WERI-Rb-1 (cell line): ENCODE measurements around the gene FNIP1.

Experiments
- DNase-seq: peaks from one replicate; pipeline ENCODE4 v3.0.0-alpha.2; 2020
- H3K27ac ChIP-seq: fragments of 250-450 bp; sonication (Bioruptor Pico); 2 replicates; pipeline ENCODE4 v1.5.1; 2020; ENCODE audit warnings: mild to moderate bottlenecking, moderate library complexity
- H3K27me3 ChIP-seq: fragments of 250-450 bp; sonication (Bioruptor Pico); 2 replicates; pipeline ENCODE4 v1.5.1; 2021; ENCODE audit warnings: mild to moderate bottlenecking, low read depth, moderate library complexity; ENCODE audit not compliant: insufficient read depth, severe bottlenecking
- H3K36me3 ChIP-seq: fragments of 250-450 bp; sonication (Bioruptor Pico); 2 replicates; pipeline ENCODE4 v1.5.1; 2020; ENCODE audit warnings: mild to moderate bottlenecking, moderate library complexity
- H3K4me3 ChIP-seq: 2 replicates; pipeline ENCODE4 v1.5.1; 2011; ENCODE audit warnings: low read depth, mild to moderate bottlenecking, control low read depth, low read length
- H3K9me3 ChIP-seq: fragments of 250-450 bp; sonication (Bioruptor Pico); 2 replicates; pipeline ENCODE4 v1.5.1; 2021; ENCODE audit warnings: mild to moderate bottlenecking, moderate library complexity; ENCODE audit not compliant: severe bottlenecking
- CTCF ChIP-seq: IDR thresholded peaks from 2 replicates; pipeline ENCODE4 v1.5.1; 2011; ENCODE audit warnings: low read depth, mild to moderate bottlenecking, control low read depth, inconsistent platforms, low read length

Gene FNIP1

GRCh38 chr5:131757830-131758519 is 38.8 kb downstream of the FNIP1 start:
- no peaks in the 10 kb centered on the region for H3K27me3 ChIP-seq
- DNase-seq = no peak
- no peak overlapping the region for H3K27ac ChIP-seq
- no peak for TF ChIP-seq CTCF
- H3K4me3 ChIP-seq = no peak overlapping the region
- no peaks in the 10 kb centered on the region for H3K9me3 ChIP-seq
- no peaks in the 10 kb centered on the region for H3K36me3 ChIP-seq

- no peak for TF ChIP-seq CTCF
- Histone ChIP-seq H3K27ac (no peak overlapping the region), H3K9me3 (no peaks in the 10 kb centered on the region), H3K27me3 (no peaks in the 10 kb centered on the region), H3K4me3 (no peak overlapping the region), H3K36me3 (no peaks in the 10 kb centered on the region)
- DNase-seq = no peak
Measured at GRCh38 chr5:131756942-131757341, 39.9 kb downstream of the FNIP1 start.

GRCh38 chr5:131754363-131754762 is 42.5 kb downstream of the FNIP1 start:
- TF ChIP-seq CTCF = no peak
- H3K27me3 ChIP-seq = no peaks in the 10 kb centered on the region
- no peaks in the 10 kb centered on the region for H3K9me3 ChIP-seq
- DNase-seq = no peak
- no peaks in the 10 kb centered on the region for H3K36me3 ChIP-seq
- H3K4me3 ChIP-seq = no peak overlapping the region
- no peak overlapping the region for H3K27ac ChIP-seq

DNA sequence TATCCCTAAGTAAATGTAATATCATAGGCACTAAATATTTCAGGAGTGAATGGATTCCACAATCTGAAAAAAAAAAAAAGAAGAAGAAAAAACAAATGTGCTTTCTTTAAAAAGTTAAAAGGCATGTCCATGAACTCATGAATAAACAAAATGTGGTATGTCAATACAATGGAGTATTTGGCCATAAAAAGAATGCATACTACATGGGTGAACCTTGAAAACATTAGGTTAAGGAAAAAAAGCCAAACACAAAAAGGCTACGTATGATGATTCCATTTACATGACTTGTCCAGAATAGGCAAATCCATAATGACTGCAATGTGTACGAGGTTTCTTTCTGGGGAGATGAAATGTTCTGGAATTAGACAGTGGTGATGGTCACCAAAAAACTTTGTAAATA is 45.3 kb downstream of the FNIP1 start:
- TF ChIP-seq CTCF = no peak
- Histone ChIP-seq H3K4me3 (no peak overlapping the region), H3K27ac (no peak overlapping the region), H3K27me3 (no peaks in the 10 kb centered on the region), H3K36me3 (0 out of 2 replicates have a peak, but pooled peaks cover 3% of the 10 kb centered on the region), H3K9me3 (no peaks in the 10 kb centered on the region)
- DNase-seq = no peak

DNA sequence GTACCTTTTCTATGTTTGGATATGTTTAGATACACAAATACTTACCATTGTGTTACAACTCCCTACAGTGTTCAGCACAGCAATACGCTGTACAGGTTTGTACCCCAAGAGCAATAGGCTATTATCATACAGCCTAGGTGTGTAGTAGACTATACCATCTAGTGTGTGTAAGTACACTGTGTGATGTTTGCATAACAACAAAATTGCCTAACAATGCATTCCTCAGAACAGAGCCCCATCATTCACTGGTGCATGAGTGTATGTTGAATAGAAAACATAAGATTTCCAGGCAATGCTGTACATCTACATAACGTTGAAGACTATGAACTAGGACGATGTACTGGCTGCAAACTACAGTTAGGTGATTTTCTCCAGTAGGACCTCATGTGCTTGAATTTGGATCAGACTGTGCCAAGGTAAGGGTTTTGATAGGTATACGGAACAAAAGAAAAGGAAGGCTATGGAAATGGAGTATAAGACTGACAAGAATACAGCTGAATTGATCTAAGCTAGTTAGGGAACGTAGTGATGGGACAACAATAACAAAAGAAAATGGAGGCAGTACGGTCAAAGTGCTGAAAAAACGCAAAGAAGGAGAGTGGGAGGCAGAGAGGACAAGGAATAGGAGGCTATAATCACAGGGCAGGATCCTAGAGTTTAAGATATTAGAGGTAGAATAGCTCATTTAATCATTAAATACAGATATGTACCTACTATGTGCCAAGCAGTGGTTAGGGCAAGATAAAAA is 46.9 kb downstream of the FNIP1 start:
- no peak for TF ChIP-seq CTCF
- 0 out of 2 replicates have a peak, but pooled peaks cover 3% of the 10 kb centered on the region for H3K36me3 ChIP-seq
- no peaks in the 10 kb centered on the region for H3K9me3 ChIP-seq
- no peak for DNase-seq
- no peak overlapping the region for H3K4me3 ChIP-seq
- H3K27ac ChIP-seq = no peak overlapping the region
- no peaks in the 10 kb centered on the region for H3K27me3 ChIP-seq

DNA sequence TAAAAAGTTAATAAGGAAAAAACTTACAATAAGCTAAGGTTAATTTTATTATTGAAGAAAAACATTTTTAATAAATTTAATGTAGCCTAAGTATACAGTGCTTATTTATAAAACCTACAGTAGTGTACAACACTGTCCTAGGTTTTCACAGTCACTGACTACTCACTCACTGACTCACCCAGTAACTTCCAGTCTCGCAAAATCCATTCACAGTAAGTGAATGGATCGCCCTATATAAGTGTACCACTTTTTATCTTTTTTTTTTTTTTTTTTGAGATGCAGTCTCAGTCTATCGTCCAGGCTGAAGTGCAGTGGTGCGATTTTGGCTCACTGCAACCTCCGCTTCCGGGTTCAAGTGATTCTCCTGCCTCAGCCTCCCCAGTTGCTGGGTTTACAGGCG is 47.7 kb downstream of the FNIP1 start:
- Histone ChIP-seq H3K9me3 (no peaks in the 10 kb centered on the region), H3K27ac (no peak overlapping the region), H3K36me3 (peaks cover 6% of the 10 kb centered on the region; the same call in 1 of the 2 replicates), H3K27me3 (no peaks in the 10 kb centered on the region), H3K4me3 (no peak overlapping the region)
- no peak for DNase-seq
- no peak for TF ChIP-seq CTCF
